PFSK-1 (cell line): ENCODE measurements around the gene CCDC191.

Experiments
- FOXP2 ChIP-seq: optimal IDR thresholded peaks from 2 replicates; pipeline ENCODE3; 2011; ENCODE audit warnings: borderline replicate concordance, control low read depth, inconsistent platforms; ENCODE audit not compliant: insufficient read depth; ENCODE audit errors: extremely low read length, extremely low read depth
- POLR2AphosphoS5 ChIP-seq: IDR thresholded peaks from 2 replicates; pipeline ENCODE4 v1.6.1; 2012; ENCODE audit warnings: low read depth, mild to moderate bottlenecking, control low read depth, low read length, moderate library complexity
- REST ChIP-seq, 2 experiments: IDR thresholded peaks; 2 replicates each; pipeline versions ENCODE4 v1.6.1 to v1.8.0; 2011 to 2012; ENCODE audit warnings: low read depth in 2 of 2, low read length in 2 of 2, control low read depth in 1 of 2, inconsistent platforms in 1 of 2, mild to moderate bottlenecking in 1 of 2, moderate library complexity in 1 of 2; ENCODE audit not compliant: insufficient read depth in 1 of 2
- SIN3A ChIP-seq: IDR thresholded peaks from 2 replicates; pipeline ENCODE4 v1.6.1; 2012; ENCODE audit warnings: mild to moderate bottlenecking, low read length, moderate library complexity, borderline replicate concordance; ENCODE audit not compliant: insufficient read depth
- TAF1 ChIP-seq: IDR thresholded peaks from 2 replicates; pipeline ENCODE4 v1.6.1; 2012; ENCODE audit warnings: low read length, control low read depth, borderline replicate concordance; ENCODE audit not compliant: insufficient read depth

GRCh38 chr3:113985541-113985940 lies 70.8 kb downstream of the CCDC191 start:
- TF ChIP-seq TAF1 (no peak), POLR2AphosphoS5 (no peak), REST (IDR thresholded peaks at IDR 0.05; ENCODE audit: insufficient read depth in 1 of 2, low read depth in 2 of 2, low read length in 2 of 2) (no peak), SIN3A (no peak), FOXP2 (no peak)
